GM12873 (cell line): ENCODE measurements around the gene ASB7.

Source experiments
- CTCF ChIP-seq: IDR thresholded peaks from 2 replicates; pipeline ENCODE4 v1.5.1; 2012; ENCODE audit warnings: low read depth, mild to moderate bottlenecking, moderate library complexity, low read length, control low read depth; ENCODE audit not compliant: insufficient read depth; ENCODE audit errors: missing control alignments

The ASB7 gene

GRCh38 chr15:100635406-100636071 lies 33.1 kb downstream of the ASB7 start:
- no peak for TF ChIP-seq CTCF

- TF ChIP-seq CTCF: no peak
These were observed 35.9 kb downstream of the ASB7 start for GRCh38 chr15:100638177-100638730.

- no peak for TF ChIP-seq CTCF
These were observed 40.0 kb downstream of the ASB7 start for GRCh38 chr15:100642213-100642949.

- TF ChIP-seq CTCF: no peak
These were observed 40.6 kb downstream of the ASB7 start for GRCh38 chr15:100642950-100643338.

GRCh38 chr15:100645671-100646070 lies 43.3 kb downstream of the ASB7 start:
- TF ChIP-seq CTCF: no peak

- no peak for TF ChIP-seq CTCF
These were observed 46.6 kb downstream of the ASB7 start for GRCh38 chr15:100648951-100649350.

GRCh38 chr15:100650685-100651084 lies 48.3 kb downstream of the ASB7 start:
- no peak for TF ChIP-seq CTCF
